Measurements from ENCODE around the gene ABCB9. TPM values are rescaled to one million over a fixed set of nuclear protein-coding genes. Genes with fewer than 3 reads are reported as not detected.

The ABCB9 gene
- total and polyA plus RNA-seq, 2 of the 8 experiments (the other 6 are each of a cell fraction or from before 2014, with no cell fraction given): 3.8 to 8.0 TPM

- Histone ChIP-seq H3K27me3 (replicated peaks in 1 of 4; ENCODE audit: control insufficient read depth in 3 of 4, extremely low read depth in 1 of 4, insufficient read depth in 3 of 4, low read length in 3 of 4) (no peaks in the 10 kb centered on the region), H4K91ac (replicated peaks; ENCODE audit: insufficient read length, low read length) (no peak overlapping the region), H2BK15ac (ENCODE audit: low read length) (no peak overlapping the region), H3K23ac (ENCODE audit: insufficient read length) (no peak overlapping the region), H4K8ac (ENCODE audit: extremely low read depth, insufficient read depth, low read length) (peak overlapping the region; percentile 25; the same call in 1 of the 2 replicates), H2BK5ac (ENCODE audit: low read depth, low read length) (no peak overlapping the region), H3K79me2 (ENCODE audit: control insufficient read depth in 1 of 2, insufficient read depth in 2 of 2, low read length in 2 of 2) (no peaks in the 10 kb centered on the region), H3K18ac (ENCODE audit: extremely low read depth, low read length) (no peak overlapping the region), H3K9ac (replicated peaks in 1 of 4; ENCODE audit: extremely low read depth in 1 of 4, low read depth in 3 of 4, low read length in 3 of 4) (no peak overlapping the region), H4K20me1 (replicated peaks in 1 of 2; ENCODE audit: control insufficient read depth in 1 of 2, insufficient read depth in 2 of 2, low read length in 2 of 2) (no peaks in the 10 kb centered on the region), H3K27ac (ENCODE audit: low read depth, low read length) (no peak overlapping the region), H2AK5ac (ENCODE audit: low read depth, low read length) (no peak overlapping the region), H3K23me2 (ENCODE audit: low read depth, low read length) (no peaks in the 10 kb centered on the region), H3K56ac (replicated peaks; ENCODE audit: insufficient read length, low read depth, low read length) (no peak overlapping the region), H3K4me3 (ENCODE audit: extremely low read depth in 1 of 4, insufficient read depth in 2 of 4, low read depth in 3 of 4, low read length in 4 of 4) (no peak overlapping the region), H3K4me2 (ENCODE audit: insufficient read depth in 1 of 2, low read depth in 2 of 2, low read length in 2 of 2) (no peak overlapping the region), H2AFZ (ENCODE audit: low read length) (no peak overlapping the region), H3K4ac (replicated peaks; ENCODE audit: insufficient read length, low read depth, low read length) (no peak overlapping the region), H2BK12ac (ENCODE audit: low read depth, low read length) (no peak overlapping the region), H3K9me3 (ENCODE audit: insufficient read depth in 2 of 2, low read depth in 1 of 2, low read length in 1 of 2) (no peaks in the 10 kb centered on the region), H3K79me1 (ENCODE audit: low read depth, low read length) (no peaks in the 10 kb centered on the region), H3K36me3 (ENCODE audit: control insufficient read depth in 2 of 4, insufficient read depth in 4 of 4, low read length in 3 of 4) (no peaks in the 10 kb centered on the region), H3K14ac (ENCODE audit: insufficient read length) (no peak overlapping the region), H2BK120ac (replicated peaks; ENCODE audit: low read depth, low read length) (no peak overlapping the region), H3K4me1 (replicated peaks in 1 of 4; ENCODE audit: control insufficient read depth in 3 of 4, insufficient read depth in 4 of 4, low read length in 3 of 4) (no peaks in the 10 kb centered on the region; a peak in 2 of 7 replicates), H4K5ac (ENCODE audit: insufficient read length, low read depth, low read length) (no peak overlapping the region), H2BK20ac (ENCODE audit: low read length) (no peak overlapping the region)
- FAIRE-seq (no peak), DNase-seq (ENCODE audit: low read depth in 1 of 2, low spot score in 2 of 2) (no peak)
- WGBS, 2 experiments (ENCODE audit: extremely low coverage in 1 of 2, insufficient coverage in 1 of 2, insufficient read length in 1 of 2, insufficient replicate concordance in 2 of 2, low coverage in 1 of 2, low lambda C conversion rate in 2 of 2, missing lambda C conversion rate in 1 of 2): 96% methylated on average over 10 of the region's 10 CpGs; no CpG with 5 or more reads in 1 of the 2 experiments
- ChIA-PET POLR2A (ENCODE audit: partially characterized antibody) (interaction anchor here (0.9 to 3.5 kb wide), 4 partner anchors 10 to 69 kb away, joined by 3 to 15 read pairs (median 3); partner anchors contain the start of genes ARL6IP4 and OGFOD2), CTCF (ENCODE audit: partially characterized antibody) (interaction anchor here (0.7 to 2.4 kb wide), 5 partner anchors 9 to 244 kb away, joined by 3 to 7 read pairs (median 4); no protein-coding TSS in a partner anchor)
- TF ChIP-seq USF2 (IDR thresholded peaks at IDR 0.05; ENCODE audit: low read length): no peak
- no peak for TF ChIP-seq EGR1 (IDR thresholded peaks at IDR 0.05; ENCODE audit: borderline replicate concordance, low read depth, low read length)
- TF ChIP-seq SIX5 (IDR thresholded peaks at IDR 0.05; ENCODE audit: low read depth, low read length): no peak
- no peak for TF ChIP-seq RNF2 (IDR thresholded peaks at IDR 0.05; ENCODE audit: borderline replicate concordance, low read depth, low read length, missing control alignments, poor library complexity, severe bottlenecking)
Observed at GRCh38 chr12:122994140-122994675, 27.9 kb upstream of the ABCB9 start.

All from H1 (cell line).